GM23338 (cell line): ENCODE measurements around the gene TSHZ2. TPM values are rescaled to one million over a fixed set of nuclear protein-coding genes. Genes with fewer than 3 reads are reported as not detected.

Experiments
- ATAC-seq: fragments of 200-7000 bp; cut with Tn5 transposase; 3 replicates; pipeline ENCODE4 v1.9.1; 2020
- DNase-seq: peaks from one replicate; pipeline ENCODE4 v3.0.0-alpha.2; 2015; ENCODE audit warnings: low spot score
- H2AFZ ChIP-seq: fragments of 200-600 bp; sonication (generic); 2 replicates; pipeline ENCODE4 v1.8.0; 2016; ENCODE audit warnings: antibody characterized with exemption, mild to moderate bottlenecking, moderate library complexity
- H3F3A ChIP-seq: fragments of 200-600 bp; sonication (generic); replicated peaks from 2 replicates; pipeline ENCODE4 v1.8.0; 2017; ENCODE audit warnings: antibody characterized with exemption, mixed run types, low read depth
- H3K27ac ChIP-seq: fragments of 200-600 bp; sonication (generic); 2 replicates; pipeline ENCODE4 v1.6.1; 2016; ENCODE audit warnings: low read depth
- H3K27me3 ChIP-seq: fragments of 200-600 bp; sonication (generic); 2 replicates; pipeline ENCODE4 v1.8.0; 2016; ENCODE audit warnings: mild to moderate bottlenecking, mixed run types, moderate library complexity; ENCODE audit not compliant: insufficient read depth
- H3K36me3 ChIP-seq: fragments of 200-600 bp; sonication (generic); 2 replicates; pipeline ENCODE4 v1.8.0; 2016; ENCODE audit warnings: mild to moderate bottlenecking; ENCODE audit not compliant: insufficient read depth
- H3K4me1 ChIP-seq: fragments of 200-600 bp; sonication (generic); 2 replicates; pipeline ENCODE4 v1.8.0; 2016; ENCODE audit warnings: mild to moderate bottlenecking, moderate library complexity; ENCODE audit not compliant: insufficient read depth
- H3K4me2 ChIP-seq: fragments of 200-600 bp; sonication (generic); 2 replicates; pipeline ENCODE4 v1.7.1; 2017; ENCODE audit warnings: mixed run types
- H3K4me3 ChIP-seq: fragments of 200-600 bp; sonication (generic); 2 replicates; pipeline ENCODE4 v1.6.1; 2016; ENCODE audit warnings: mixed run types
- H3K79me2 ChIP-seq: fragments of 200-600 bp; sonication (generic); replicated peaks from 2 replicates; pipeline ENCODE4 v1.8.0; 2017; ENCODE audit warnings: mild to moderate bottlenecking; ENCODE audit not compliant: insufficient read depth
- H3K9me2 ChIP-seq: fragments of 200-600 bp; sonication (generic); 2 replicates; pipeline ENCODE4 v1.8.0; 2017; ENCODE audit not compliant: insufficient read depth
- H4K20me1 ChIP-seq: fragments of 200-600 bp; sonication (generic); replicated peaks from 2 replicates; pipeline ENCODE4 v1.8.0; 2017; ENCODE audit warnings: mild to moderate bottlenecking; ENCODE audit not compliant: insufficient read depth
- H3K27ac Mint-ChIP-seq: 2 replicates; pipeline ENCODE4 v1.8.0; 2020; ENCODE audit warnings: inconsistent platforms, mild to moderate bottlenecking, moderate library complexity, mixed read lengths
- H3K27me3 Mint-ChIP-seq: 3 replicates; pipeline ENCODE4 v1.8.0; 2022; ENCODE audit warnings: low read depth, mild to moderate bottlenecking, moderate library complexity, mixed read lengths, inconsistent platforms; ENCODE audit not compliant: insufficient read depth, poor library complexity
- H3K36me3 Mint-ChIP-seq: 3 replicates; pipeline ENCODE4 v1.8.0; 2021; ENCODE audit warnings: low read depth, mild to moderate bottlenecking, inconsistent platforms, moderate library complexity, mixed read lengths
- H3K4me1 Mint-ChIP-seq: 3 replicates; pipeline ENCODE4 v1.8.0; 2020; ENCODE audit warnings: mild to moderate bottlenecking, inconsistent platforms, mixed read lengths
- H3K4me3 Mint-ChIP-seq: 3 replicates; pipeline ENCODE4 v1.8.0; 2021; ENCODE audit warnings: moderate library complexity, mild to moderate bottlenecking, inconsistent platforms, mixed read lengths
- H3K9me3 Mint-ChIP-seq: 3 replicates; pipeline ENCODE4 v1.8.0; 2020; ENCODE audit warnings: moderate library complexity, mild to moderate bottlenecking, inconsistent platforms, mixed read lengths
- CTCF ChIP-seq, 2 experiments: fragments of 200-600 bp in 1 of 2; sonication (generic) in 1 of 2; conservative IDR thresholded peaks; 2 replicates each; pipeline versions ENCODE4 v1.5.1 to v1.6.1; 2016 to 2017; ENCODE audit warnings: antibody characterized with exemption in 2 of 2, low read depth in 2 of 2, mild to moderate bottlenecking in 2 of 2, moderate library complexity in 1 of 2
- ETS1 ChIP-seq: IDR thresholded peaks from 2 replicates; pipeline ENCODE4 v1.6.1; 2016; ENCODE audit warnings: antibody characterized with exemption
- EZH2phosphoT487 ChIP-seq: fragments of 200-600 bp; sonication (generic); IDR thresholded peaks from one replicate; pipeline ENCODE4 v1.8.1; 2018; ENCODE audit warnings: antibody characterized with exemption; ENCODE audit not compliant: unreplicated experiment
- POLR2AphosphoS5 ChIP-seq: IDR thresholded peaks from 2 replicates; pipeline ENCODE4 v1.6.1; 2016; ENCODE audit warnings: antibody characterized with exemption, low read depth
- STAT1 ChIP-seq: IDR thresholded peaks from one replicate; pipeline ENCODE4 v1.6.1; 2016; ENCODE audit warnings: antibody characterized with exemption; ENCODE audit not compliant: unreplicated experiment
- ZNF114 ChIP-seq: fragments of 250-450 bp; sonication (Bioruptor Pico); IDR thresholded peaks from 2 replicates; pipeline ENCODE4 v1.5.0; 2020; ENCODE audit warnings: mild to moderate bottlenecking, moderate library complexity
- ZNF331 ChIP-seq: fragments of 250-450 bp; sonication (Bioruptor Pico); IDR thresholded peaks from 2 replicates; pipeline ENCODE4 v1.5.0; 2020; ENCODE audit warnings: low read depth, mild to moderate bottlenecking, moderate library complexity
- ZNF462 ChIP-seq: fragments of 250-450 bp; sonication (Bioruptor Pico); IDR thresholded peaks from 2 replicates; pipeline ENCODE4 v1.5.0; 2020; ENCODE audit warnings: mild to moderate bottlenecking, moderate library complexity
- polyA plus RNA-seq: library from polyadenylated mRNA; unstranded; fragments of >200 nt; fragmentation: Nextera tagmentation; extraction: Ambion mirVana; gene quantifications from 2 replicates; pipeline ENCODE4 v1.2.1, GENCODE V29; 2016
- total RNA-seq: library from RNA; depleted of rRNA; stranded (reverse); fragments of >200 nt; shearing (Covaris generic); gene quantifications from 2 replicates; pipeline ENCODE4 v1.2.3, GENCODE V29; 2014
- TF ChIP-seq, protein P1 (sequence below): IDR thresholded peaks from one replicate; pipeline ENCODE4 v1.6.1; 2018; ENCODE audit warnings: antibody characterized with exemption; ENCODE audit not compliant: unreplicated experiment

The TSHZ2 gene
- total and polyA plus RNA-seq, 2 experiments from 2014 or later, result 0.49 to 1.3 TPM

DNA sequence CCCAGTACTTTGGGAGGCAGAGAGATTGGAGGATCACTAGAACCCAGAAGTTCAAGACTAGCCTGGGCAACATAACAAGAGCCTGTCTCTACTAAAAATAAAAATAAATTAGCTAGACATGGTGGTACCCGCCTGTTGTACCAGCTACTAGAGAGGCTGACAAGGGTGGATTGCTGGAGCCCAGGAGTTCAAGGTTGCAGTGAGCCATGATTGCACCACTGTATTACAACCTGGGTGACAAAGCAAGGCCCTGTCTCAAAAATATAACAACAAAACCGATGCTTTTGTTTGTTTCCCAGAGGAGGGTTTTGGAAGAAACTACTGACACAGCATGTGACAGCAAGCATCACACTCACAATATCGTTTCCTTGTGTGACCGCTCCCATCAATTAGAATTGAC is 119.6 kb downstream of the TSHZ2 start (continued):
- no peak for TF ChIP-seq ZNF462 (CRISPR knock-in tag)
- TF ChIP-seq POLR2AphosphoS5, result no peak

GRCh38 chr20:53092772-53093300 is 120.7 kb downstream of the TSHZ2 start:
- Mint-ChIP-seq H3K4me1 (no peaks in the 10 kb centered on the region), H3K4me3 (no peak overlapping the region), H3K27me3 (peaks cover 3% of the 10 kb centered on the region), H3K27ac (no peak overlapping the region), H3K9me3 (no peaks in the 10 kb centered on the region), H3K36me3 (no peaks in the 10 kb centered on the region)
- Histone ChIP-seq H3F3A (no peaks in the 10 kb centered on the region), H3K36me3 (no peaks in the 10 kb centered on the region), H3K27ac (no peak overlapping the region), H3K4me3 (no peak overlapping the region), H4K20me1 (no peaks in the 10 kb centered on the region), H3K27me3 (no peaks in the 10 kb centered on the region), H3K4me1 (no peaks in the 10 kb centered on the region), H3K9me2 (no peaks in the 10 kb centered on the region), H3K4me2 (no peak overlapping the region), H3K79me2 (no peaks in the 10 kb centered on the region), H2AFZ (peak overlapping the region; percentile 32; the same call in 1 of the 2 replicates)
- DNase-seq (no peak), ATAC-seq (no peak)
- TF ChIP-seq ETS1 (no peak), EZH2phosphoT487 (no peak), POLR2AphosphoS5 (no peak), ZNF331 (CRISPR knock-in tag) (no peak), CTCF (conservative IDR thresholded peaks at IDR 0.05; ENCODE audit: low read depth in 2 of 2) (no peak), STAT1 (no peak), ZNF114 (CRISPR knock-in tag) (no peak)
- TF ChIP-seq, protein P1, sequence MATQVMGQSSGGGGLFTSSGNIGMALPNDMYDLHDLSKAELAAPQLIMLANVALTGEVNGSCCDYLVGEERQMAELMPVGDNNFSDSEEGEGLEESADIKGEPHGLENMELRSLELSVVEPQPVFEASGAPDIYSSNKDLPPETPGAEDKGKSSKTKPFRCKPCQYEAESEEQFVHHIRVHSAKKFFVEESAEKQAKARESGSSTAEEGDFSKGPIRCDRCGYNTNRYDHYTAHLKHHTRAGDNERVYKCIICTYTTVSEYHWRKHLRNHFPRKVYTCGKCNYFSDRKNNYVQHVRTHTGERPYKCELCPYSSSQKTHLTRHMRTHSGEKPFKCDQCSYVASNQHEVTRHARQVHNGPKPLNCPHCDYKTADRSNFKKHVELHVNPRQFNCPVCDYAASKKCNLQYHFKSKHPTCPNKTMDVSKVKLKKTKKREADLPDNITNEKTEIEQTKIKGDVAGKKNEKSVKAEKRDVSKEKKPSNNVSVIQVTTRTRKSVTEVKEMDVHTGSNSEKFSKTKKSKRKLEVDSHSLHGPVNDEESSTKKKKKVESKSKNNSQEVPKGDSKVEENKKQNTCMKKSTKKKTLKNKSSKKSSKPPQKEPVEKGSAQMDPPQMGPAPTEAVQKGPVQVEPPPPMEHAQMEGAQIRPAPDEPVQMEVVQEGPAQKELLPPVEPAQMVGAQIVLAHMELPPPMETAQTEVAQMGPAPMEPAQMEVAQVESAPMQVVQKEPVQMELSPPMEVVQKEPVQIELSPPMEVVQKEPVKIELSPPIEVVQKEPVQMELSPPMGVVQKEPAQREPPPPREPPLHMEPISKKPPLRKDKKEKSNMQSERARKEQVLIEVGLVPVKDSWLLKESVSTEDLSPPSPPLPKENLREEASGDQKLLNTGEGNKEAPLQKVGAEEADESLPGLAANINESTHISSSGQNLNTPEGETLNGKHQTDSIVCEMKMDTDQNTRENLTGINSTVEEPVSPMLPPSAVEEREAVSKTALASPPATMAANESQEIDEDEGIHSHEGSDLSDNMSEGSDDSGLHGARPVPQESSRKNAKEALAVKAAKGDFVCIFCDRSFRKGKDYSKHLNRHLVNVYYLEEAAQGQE, result no peak
